ENCODE data around the gene IRF4.

Gene IRF4

GRCh38 chr6:388202-388903 is 3.2 kb upstream of the IRF4 start:
- no peak overlapping the region for H3K4me3 ChIP-seq (ENCODE audit: low read depth, low read length)
- DNase-seq (ENCODE audit: low read depth): peak; percentile 73
- TF ChIP-seq, protein P1, sequence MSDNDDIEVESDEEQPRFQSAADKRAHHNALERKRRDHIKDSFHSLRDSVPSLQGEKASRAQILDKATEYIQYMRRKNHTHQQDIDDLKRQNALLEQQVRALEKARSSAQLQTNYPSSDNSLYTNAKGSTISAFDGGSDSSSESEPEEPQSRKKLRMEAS (IDR thresholded peaks at IDR 0.05; ENCODE audit: low read depth, low read length): no peak
- TF ChIP-seq, protein P2, sequence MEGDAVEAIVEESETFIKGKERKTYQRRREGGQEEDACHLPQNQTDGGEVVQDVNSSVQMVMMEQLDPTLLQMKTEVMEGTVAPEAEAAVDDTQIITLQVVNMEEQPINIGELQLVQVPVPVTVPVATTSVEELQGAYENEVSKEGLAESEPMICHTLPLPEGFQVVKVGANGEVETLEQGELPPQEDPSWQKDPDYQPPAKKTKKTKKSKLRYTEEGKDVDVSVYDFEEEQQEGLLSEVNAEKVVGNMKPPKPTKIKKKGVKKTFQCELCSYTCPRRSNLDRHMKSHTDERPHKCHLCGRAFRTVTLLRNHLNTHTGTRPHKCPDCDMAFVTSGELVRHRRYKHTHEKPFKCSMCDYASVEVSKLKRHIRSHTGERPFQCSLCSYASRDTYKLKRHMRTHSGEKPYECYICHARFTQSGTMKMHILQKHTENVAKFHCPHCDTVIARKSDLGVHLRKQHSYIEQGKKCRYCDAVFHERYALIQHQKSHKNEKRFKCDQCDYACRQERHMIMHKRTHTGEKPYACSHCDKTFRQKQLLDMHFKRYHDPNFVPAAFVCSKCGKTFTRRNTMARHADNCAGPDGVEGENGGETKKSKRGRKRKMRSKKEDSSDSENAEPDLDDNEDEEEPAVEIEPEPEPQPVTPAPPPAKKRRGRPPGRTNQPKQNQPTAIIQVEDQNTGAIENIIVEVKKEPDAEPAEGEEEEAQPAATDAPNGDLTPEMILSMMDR (IDR thresholded peaks at IDR 0.05; ENCODE audit: low read depth, low read length): no peak
- TF ChIP-seq MYC (IDR thresholded peaks at IDR 0.05; ENCODE audit: low read depth, low read length) (no peak), POLR2A (IDR thresholded peaks at IDR 0.05; ENCODE audit: extremely low read depth, insufficient read length) (no peak)

DNA sequence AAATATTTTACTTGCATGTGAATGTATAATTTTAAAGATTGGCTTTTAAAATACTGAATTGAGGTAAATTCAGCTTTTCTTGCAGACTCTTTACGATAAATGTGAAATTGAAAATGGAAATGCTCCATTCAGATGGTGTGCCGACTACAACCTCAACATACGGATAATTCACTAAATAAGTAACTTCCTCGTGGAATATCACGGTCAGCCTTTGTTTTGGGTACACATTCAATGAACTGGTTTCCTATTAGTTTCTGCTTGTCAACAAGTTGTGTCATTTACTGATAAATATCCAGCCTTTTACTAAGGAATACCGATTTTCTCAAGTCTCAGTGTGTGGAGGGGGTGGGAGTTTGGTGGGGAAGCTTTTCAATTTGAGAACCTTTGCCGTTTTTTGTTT is 2.4 kb upstream of the IRF4 start:
- TF ChIP-seq, protein P2 (IDR thresholded peaks at IDR 0.05; ENCODE audit: low read depth, low read length): no peak
- TF ChIP-seq, protein P1 (IDR thresholded peaks at IDR 0.05; ENCODE audit: low read depth, low read length): no peak
- TF ChIP-seq MYC (IDR thresholded peaks at IDR 0.05; ENCODE audit: low read depth, low read length) (no peak), POLR2A (IDR thresholded peaks at IDR 0.05; ENCODE audit: extremely low read depth, insufficient read length) (no peak)
- no peak for DNase-seq (ENCODE audit: low read depth)
- H3K4me3 ChIP-seq (ENCODE audit: low read depth, low read length): no peak overlapping the region

GRCh38 chr6:389622-390021 is 1.9 kb upstream of the IRF4 start:
- no peak for DNase-seq (ENCODE audit: low read depth)
- TF ChIP-seq MYC (IDR thresholded peaks at IDR 0.05; ENCODE audit: low read depth, low read length): no peak
- TF ChIP-seq POLR2A (IDR thresholded peaks at IDR 0.05; ENCODE audit: extremely low read depth, insufficient read length): no peak
- TF ChIP-seq, protein P1 (IDR thresholded peaks at IDR 0.05; ENCODE audit: low read depth, low read length): no peak
- TF ChIP-seq, protein P2 (IDR thresholded peaks at IDR 0.05; ENCODE audit: low read depth, low read length): no peak
- no peak overlapping the region for H3K4me3 ChIP-seq (ENCODE audit: low read depth, low read length)

- TF ChIP-seq, protein P2 (IDR thresholded peaks at IDR 0.05; ENCODE audit: low read depth, low read length): no peak
- TF ChIP-seq POLR2A (IDR thresholded peaks at IDR 0.05; ENCODE audit: extremely low read depth, insufficient read length): no peak
- TF ChIP-seq, protein P1 (IDR thresholded peaks at IDR 0.05; ENCODE audit: low read depth, low read length): no peak
- TF ChIP-seq MYC (IDR thresholded peaks at IDR 0.05; ENCODE audit: low read depth, low read length): no peak
- DNase-seq (ENCODE audit: low read depth): peak; percentile 30
- H3K4me3 ChIP-seq (ENCODE audit: low read depth, low read length): no peak overlapping the region
Observed at GRCh38 chr6:390914-391558, 516 bp upstream of the IRF4 start.

GRCh38 chr6:392441-393390 is 1.2 kb downstream of the IRF4 start:
- H3K4me3 ChIP-seq (ENCODE audit: low read depth, low read length): no peak overlapping the region
- TF ChIP-seq, protein P1 (IDR thresholded peaks at IDR 0.05; ENCODE audit: low read depth, low read length): no peak
- TF ChIP-seq MYC (IDR thresholded peaks at IDR 0.05; ENCODE audit: low read depth, low read length) (no peak), POLR2A (IDR thresholded peaks at IDR 0.05; ENCODE audit: extremely low read depth, insufficient read length) (no peak)
- DNase-seq (ENCODE audit: low read depth): no peak

All from NB4 (cell line).